ENCODE data around the gene GNAQ. TPM values are rescaled to one million over a fixed set of nuclear protein-coding genes. Genes with fewer than 3 reads are reported as not detected.

The GNAQ gene
- total RNA-seq, 1 experiment from 2014 or later: 28.7 TPM

- CTCF ChIA-PET: interaction anchor here (1.2 to 1.6 kb wide), 2 partner anchors 8 to 349 kb away, joined by 3 to 6 read pairs; no protein-coding TSS in a partner anchor
- H3K9ac ChIP-seq (ENCODE audit: low read length): no peak overlapping the region
- H3K4me3 ChIP-seq (replicated peaks in 1 of 2; ENCODE audit: low read depth in 1 of 2, low read length in 2 of 2): no peak overlapping the region
- no peaks in the 10 kb centered on the region for H3K36me3 ChIP-seq (ENCODE audit: control insufficient read depth in 1 of 2, insufficient read depth in 2 of 2, low read length in 2 of 2)
- H3K27me3 ChIP-seq (ENCODE audit: insufficient read depth, low read length): no peaks in the 10 kb centered on the region
- no TSS peak for BruUV-seq (replicated peaks)
- no peaks in the 10 kb centered on the region for H4K20me1 ChIP-seq (ENCODE audit: insufficient read depth)
- no peaks in the 10 kb centered on the region for H3K79me2 ChIP-seq (ENCODE audit: insufficient read depth, low read length)
- H2AFZ ChIP-seq (ENCODE audit: low read depth, low read length, poor library complexity, severe bottlenecking): no peak overlapping the region
- DNase-seq (ENCODE audit: low read depth, low spot score) (no peak), ATAC-seq (no peak)
- H3K4me1 ChIP-seq (ENCODE audit: control insufficient read depth in 1 of 2, insufficient read depth in 2 of 2, low read length in 2 of 2): no peaks in the 10 kb centered on the region
- no peaks in the 10 kb centered on the region for H3K9me2 ChIP-seq (ENCODE audit: insufficient read depth)
- no peak overlapping the region for H3K4me2 ChIP-seq (ENCODE audit: low read length)
- intact Hi-C loops (cut with micrococcal nuclease): loop anchor here (10.0 kb wide), 1 partner anchor 262 kb away; the partner anchor contains the start of gene GNAQ
- no peak overlapping the region for H3K27ac ChIP-seq (ENCODE audit: low read depth, low read length)
- no peak for TF ChIP-seq CBX3 (IDR thresholded peaks at IDR 0.05; ENCODE audit: low read depth)
- TF ChIP-seq CEBPB (IDR thresholded peaks at IDR 0.05; ENCODE audit: low read depth): no peak
- no peak for TF ChIP-seq ZFX (IDR thresholded peaks at IDR 0.05)
- no peak for TF ChIP-seq TCF7L2 (IDR thresholded peaks at IDR 0.05; ENCODE audit: borderline replicate concordance, extremely low read depth, insufficient read depth, insufficient read length)
- TF ChIP-seq FOSL1 (IDR thresholded peaks at IDR 0.05; ENCODE audit: low read depth): no peak
- no peak for TF ChIP-seq EZH2phosphoT487 (IDR thresholded peaks at IDR 0.05; ENCODE audit: borderline replicate concordance)
- TF ChIP-seq POLR2A (IDR thresholded peaks at IDR 0.05; ENCODE audit: borderline replicate concordance, extremely low read depth, insufficient read depth, insufficient read length): no peak
- no peak for TF ChIP-seq RAD21 (IDR thresholded peaks at IDR 0.05; ENCODE audit: low read depth)
- TF ChIP-seq CTCF (IDR thresholded peaks at IDR 0.05 in 2 of 3, conservative IDR thresholded peaks at IDR 0.05 in 1 of 3; ENCODE audit: borderline replicate concordance in 1 of 3, insufficient read depth in 1 of 3, low read depth in 2 of 3, low read length in 2 of 3): no peak
- no peak for TF ChIP-seq SIN3A (IDR thresholded peaks at IDR 0.05; ENCODE audit: low read depth)
- no peak for TF ChIP-seq YY1 (IDR thresholded peaks at IDR 0.05; ENCODE audit: extremely low read depth, insufficient replicate concordance, low read depth, low read length)
- no peaks in the 10 kb centered on the region for H3K9me3 ChIP-seq (ENCODE audit: control insufficient read depth in 1 of 2, insufficient read depth in 1 of 2, low read depth in 1 of 2, low read length in 2 of 2)
- POLR2A ChIA-PET: no interaction called here
- RAD21 ChIA-PET (ENCODE audit: low non-redundant PET in 1 of 2, low total read pairs in 2 of 2, uncharacterized antibody in 2 of 2, unreplicated experiment in 2 of 2): no interaction called here
Measured at GRCh38 chr9:77772646-77773045, 259.0 kb downstream of the GNAQ start.
